ENCODE measurements around the gene LCMT1. TPM values are rescaled to one million over a fixed set of nuclear protein-coding genes. Genes with fewer than 3 reads are reported as not detected.

LCMT1 gene
- total and polyA plus RNA-seq, 2 of the 13 experiments (the other 11 are each of a cell fraction or from before 2014, with no cell fraction given), result 41.2 to 48.7 TPM

DNA sequence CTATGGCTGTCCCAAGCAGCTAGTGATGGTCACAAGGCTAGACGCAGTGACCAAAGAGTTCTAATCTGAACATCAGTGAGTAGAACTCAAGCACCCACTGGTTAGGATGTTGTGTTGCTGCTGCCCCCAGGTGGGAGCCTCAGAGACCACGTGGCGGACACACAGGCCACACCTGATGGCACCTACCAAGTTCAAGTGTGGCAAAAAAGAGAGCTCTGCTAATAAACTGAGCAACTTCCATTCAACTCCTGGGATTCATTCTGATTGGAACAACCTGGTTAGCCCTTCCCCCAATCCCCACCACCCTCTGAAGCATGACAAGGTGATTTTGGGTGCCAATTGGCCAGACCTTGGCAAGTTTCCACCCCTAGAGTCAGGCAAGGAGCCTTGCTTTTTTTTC lies 3.5 kb upstream of the LCMT1 start (continued):
- TF ChIP-seq, protein P1, sequence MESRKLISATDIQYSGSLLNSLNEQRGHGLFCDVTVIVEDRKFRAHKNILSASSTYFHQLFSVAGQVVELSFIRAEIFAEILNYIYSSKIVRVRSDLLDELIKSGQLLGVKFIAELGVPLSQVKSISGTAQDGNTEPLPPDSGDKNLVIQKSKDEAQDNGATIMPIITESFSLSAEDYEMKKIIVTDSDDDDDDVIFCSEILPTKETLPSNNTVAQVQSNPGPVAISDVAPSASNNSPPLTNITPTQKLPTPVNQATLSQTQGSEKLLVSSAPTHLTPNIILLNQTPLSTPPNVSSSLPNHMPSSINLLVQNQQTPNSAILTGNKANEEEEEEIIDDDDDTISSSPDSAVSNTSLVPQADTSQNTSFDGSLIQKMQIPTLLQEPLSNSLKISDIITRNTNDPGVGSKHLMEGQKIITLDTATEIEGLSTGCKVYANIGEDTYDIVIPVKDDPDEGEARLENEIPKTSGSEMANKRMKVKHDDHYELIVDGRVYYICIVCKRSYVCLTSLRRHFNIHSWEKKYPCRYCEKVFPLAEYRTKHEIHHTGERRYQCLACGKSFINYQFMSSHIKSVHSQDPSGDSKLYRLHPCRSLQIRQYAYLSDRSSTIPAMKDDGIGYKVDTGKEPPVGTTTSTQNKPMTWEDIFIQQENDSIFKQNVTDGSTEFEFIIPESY (CRISPR knock-in tag; IDR thresholded peaks at IDR 0.05), result peak; percentile 95
- TF ChIP-seq ZNF441 (CRISPR knock-in tag; IDR thresholded peaks at IDR 0.05; ENCODE audit: borderline replicate concordance) (no peak), KDM3A (CRISPR knock-in tag; IDR thresholded peaks at IDR 0.05; ENCODE audit: low read depth) (no peak), CEBPG (CRISPR knock-in tag; IDR thresholded peaks at IDR 0.05) (no peak), MNT (IDR thresholded peaks at IDR 0.05) (peak; percentile 56), HDAC2 (CRISPR knock-in tag; IDR thresholded peaks at IDR 0.05) (no peak), TBX2 (CRISPR knock-in tag; IDR thresholded peaks at IDR 0.05; ENCODE audit: borderline replicate concordance) (no peak), ZNF615 (CRISPR knock-in tag; IDR thresholded peaks at IDR 0.05; ENCODE audit: borderline replicate concordance) (no peak), IKZF5 (CRISPR knock-in tag; IDR thresholded peaks at IDR 0.05) (no peak), ZC3H13 (CRISPR knock-in tag; IDR thresholded peaks at IDR 0.05) (no peak)
